HCT116 (cell line): ENCODE results near the gene DCTN1. TPM values are rescaled to one million over a fixed set of nuclear protein-coding genes. Genes with fewer than 3 reads are reported as not detected.

ENCODE experiments used
- ATAC-seq: fragments of 200-7000 bp; cut with Tn5 transposase; 2 replicates; pipeline ENCODE4 v1.9.1; 2020; ENCODE audit warnings: mild to moderate bottlenecking, moderate library complexity
- BruUV-seq: library from RNA; stranded (reverse); fragments of 400-500 nt; replicated peaks from 2 replicates; lab custom pipeline; 2021; lab: Mats Ljungman, UMichigan
- CTCF ChIA-PET: fragments of 300-600 bp; sonication (Branson Sonifier 250); formaldehyde crosslinking; loops from one replicate; lab custom pipeline; 2021; ENCODE audit warnings: antibody characterized with exemption; lab: Charles Lee
- POLR2A ChIA-PET: fragments of 300-600, 350-600 bp; sonication (Branson Sonifier 250); formaldehyde crosslinking; loops from one replicate; lab custom pipeline; 2021; ENCODE audit warnings: antibody characterized with exemption; lab: Charles Lee
- RAD21 ChIA-PET, 2 experiments: fragments of 300-600 bp; sonication (Branson Sonifier 250); formaldehyde crosslinking; loops; one replicate each; lab custom pipeline; 2023; ENCODE audit warnings: low total read pairs in 2 of 2; ENCODE audit not compliant: uncharacterized antibody in 2 of 2, unreplicated experiment in 2 of 2, low non-redundant PET in 1 of 2; lab: Charles Lee
- DNase-seq: peaks from one replicate; pipeline ENCODE4 v3.0.0-alpha.2; 2010; ENCODE audit warnings: low read depth, low spot score
- H2AFZ ChIP-seq: fragments of 200-600 bp; shearing (Covaris generic), sonication (generic); 2 replicates; pipeline ENCODE4 v1.6.1; 2017; ENCODE audit warnings: low read depth, mixed run types, mixed read lengths, antibody characterized with exemption, low read length; ENCODE audit not compliant: poor library complexity, severe bottlenecking
- H3K27ac ChIP-seq: 2 replicates; pipeline ENCODE4 v1.5.1; 2012; ENCODE audit warnings: low read depth, low read length
- H3K27me3 ChIP-seq: fragments of 200-600 bp; sonication (generic); 2 replicates; pipeline ENCODE4 v1.6.1; 2016; ENCODE audit warnings: mixed run types, low read length, mixed read lengths; ENCODE audit not compliant: insufficient read depth
- H3K36me3 ChIP-seq, 2 experiments: fragments of 200-500 bp in 1 of 2; fragments of 200-600 bp in 1 of 2; sonication (Bioruptor generic) in 1 of 2; sonication (generic) in 1 of 2; 2 replicates each; pipeline versions ENCODE4 v1.5.1 to v1.6.1; 2014 to 2016; ENCODE audit warnings: low read length in 2 of 2, inconsistent platforms in 1 of 2, mixed read lengths in 1 of 2, mixed run types in 1 of 2; ENCODE audit not compliant: insufficient read depth in 2 of 2, control insufficient read depth in 1 of 2
- H3K4me1 ChIP-seq, 2 experiments: fragments of 200-600 bp in 1 of 2; sonication (generic) in 1 of 2; 2 replicates each; pipeline versions ENCODE4 v1.5.1 to v1.6.1; 2012 to 2017; ENCODE audit warnings: low read length in 2 of 2, inconsistent platforms in 1 of 2, mild to moderate bottlenecking in 1 of 2, mixed read lengths in 1 of 2, mixed run types in 1 of 2, moderate library complexity in 1 of 2; ENCODE audit not compliant: insufficient read depth in 2 of 2, control insufficient read depth in 1 of 2
- H3K4me2 ChIP-seq: fragments of 200-600 bp; sonication (generic); 2 replicates; pipeline ENCODE4 v1.6.1; 2017; ENCODE audit warnings: mixed run types, low read length, mixed read lengths
- H3K4me3 ChIP-seq, 2 experiments: fragments of 200-600 bp in 1 of 2; sonication (generic) in 1 of 2; replicated peaks in 1 of 2; 2 replicates each; pipeline ENCODE4 v1.5.1; 2011 to 2016; ENCODE audit warnings: low read length in 2 of 2, control low read depth in 1 of 2, low read depth in 1 of 2, mild to moderate bottlenecking in 1 of 2, mixed read lengths in 1 of 2, mixed run types in 1 of 2
- H3K79me2 ChIP-seq: fragments of 200-600 bp; sonication (generic); 2 replicates; pipeline ENCODE4 v1.6.1; 2017; ENCODE audit warnings: mild to moderate bottlenecking, mixed run types, low read length, moderate library complexity, mixed read lengths; ENCODE audit not compliant: insufficient read depth
- H3K9ac ChIP-seq: fragments of 200-600 bp; sonication (generic); 2 replicates; pipeline ENCODE4 v1.6.1; 2016; ENCODE audit warnings: low read length, mixed read lengths
- H3K9me2 ChIP-seq: fragments of 200-600 bp; sonication (generic), shearing (Covaris generic); 2 replicates; pipeline ENCODE4 v1.6.1; 2017; ENCODE audit warnings: mixed run types, mild to moderate bottlenecking, moderate library complexity; ENCODE audit not compliant: insufficient read depth
- H3K9me3 ChIP-seq, 2 experiments: fragments of 200-500 bp in 1 of 2; fragments of 200-600 bp in 1 of 2; sonication (Bioruptor generic) in 1 of 2; sonication (generic) in 1 of 2; 2 replicates each; pipeline ENCODE4 v1.6.1; 2014 to 2017; ENCODE audit warnings: low read length in 2 of 2, mixed read lengths in 2 of 2, inconsistent platforms in 1 of 2, low read depth in 1 of 2, mild to moderate bottlenecking in 1 of 2, mixed run types in 1 of 2, moderate library complexity in 1 of 2; ENCODE audit not compliant: control insufficient read depth in 1 of 2, insufficient read depth in 1 of 2
- H4K20me1 ChIP-seq: fragments of 200-600 bp; sonication (generic), shearing (Covaris generic); 2 replicates; pipeline ENCODE4 v1.6.1; 2017; ENCODE audit warnings: mixed run types, mild to moderate bottlenecking, moderate library complexity; ENCODE audit not compliant: insufficient read depth
- ATF3 ChIP-seq: IDR thresholded peaks from 2 replicates; pipeline ENCODE4 v1.6.1; 2012
- CBX3 ChIP-seq: IDR thresholded peaks from 2 replicates; pipeline ENCODE4 v1.6.1; 2012; ENCODE audit warnings: low read depth
- CEBPB ChIP-seq: IDR thresholded peaks from 2 replicates; pipeline ENCODE4 v1.6.1; 2012; ENCODE audit warnings: low read depth
- ELF1 ChIP-seq: IDR thresholded peaks from 2 replicates; pipeline ENCODE4 v1.6.1; 2012; ENCODE audit warnings: low read depth, borderline replicate concordance
- EZH2 ChIP-seq: fragments of 200-600 bp; sonication (generic); IDR thresholded peaks from 2 replicates; pipeline ENCODE4 v1.6.1; 2017; ENCODE audit warnings: antibody characterized with exemption, mixed run types
- EZH2phosphoT487 ChIP-seq: fragments of 200-600 bp; IDR thresholded peaks from 2 replicates; pipeline ENCODE4 v1.6.1; 2018; ENCODE audit warnings: antibody characterized with exemption, borderline replicate concordance
- FOSL1 ChIP-seq: IDR thresholded peaks from 2 replicates; pipeline ENCODE4 v1.6.1; 2012; ENCODE audit warnings: low read depth
- JUND ChIP-seq: IDR thresholded peaks from 2 replicates; pipeline ENCODE4 v1.6.1; 2012
- POLR2A ChIP-seq: IDR thresholded peaks from 2 replicates; pipeline ENCODE4 v1.7.0; 2011; ENCODE audit warnings: borderline replicate concordance; ENCODE audit not compliant: insufficient read depth, insufficient read length; ENCODE audit errors: extremely low read depth
- POLR2AphosphoS5 ChIP-seq: IDR thresholded peaks from 2 replicates; pipeline ENCODE4 v1.6.1; 2011; ENCODE audit warnings: mild to moderate bottlenecking, low read depth, low read length, moderate library complexity
- RAD21 ChIP-seq: IDR thresholded peaks from 2 replicates; pipeline ENCODE4 v1.6.1; 2012; ENCODE audit warnings: low read depth, mild to moderate bottlenecking
- REST ChIP-seq: IDR thresholded peaks from 2 replicates; pipeline ENCODE4 v1.6.1; 2012; ENCODE audit warnings: low read depth
- SIN3A ChIP-seq: IDR thresholded peaks from 2 replicates; pipeline ENCODE4 v1.6.1; 2012; ENCODE audit warnings: low read depth
- SP1 ChIP-seq: IDR thresholded peaks from 2 replicates; pipeline ENCODE4 v1.6.1; 2012; ENCODE audit warnings: low read depth
- YY1 ChIP-seq: IDR thresholded peaks from 2 replicates; pipeline ENCODE4 v1.6.1; 2011; ENCODE audit warnings: low read length, low read depth, moderate library complexity, mild to moderate bottlenecking; ENCODE audit not compliant: insufficient replicate concordance; ENCODE audit errors: extremely low read depth
- ZBTB33 ChIP-seq: IDR thresholded peaks from 2 replicates; pipeline ENCODE4 v1.6.1; 2011; ENCODE audit warnings: mild to moderate bottlenecking, low read length, moderate library complexity; ENCODE audit not compliant: insufficient replicate concordance; ENCODE audit errors: extremely low read depth
- ZFX ChIP-seq: fragments of 450-650 bp; IDR thresholded peaks from 2 replicates; pipeline ENCODE4 v1.6.1; 2017
- ZNF274 ChIP-seq: fragments of 200-500 bp; sonication (Bioruptor generic); IDR thresholded peaks from 2 replicates; pipeline ENCODE4 v1.6.1; 2014; ENCODE audit warnings: mild to moderate bottlenecking, low read depth, low read length, inconsistent platforms
- intact Hi-C: fragments of 100-400 bp; cut with micrococcal nuclease; formaldehyde crosslinking; loops from 2 replicates; pipeline ENCODE4 v1.10.0; 2022
- total RNA-seq: library from RNA; stranded (reverse); gene quantifications from one replicate; pipeline ENCODE4 v1.2.1, GENCODE V29; 2021; ENCODE audit not compliant: unreplicated experiment

The DCTN1 gene
- total RNA-seq, 1 experiment from 2014 or later, result 129 TPM

- no TSS peak for BruUV-seq
- POLR2A ChIA-PET, result no interaction called here
- TF ChIP-seq FOSL1 (no peak), EZH2 (no peak)
Observed at GRCh38 chr2:74372674-74373073, 7.4 kb downstream of the DCTN1 start.

GRCh38 chr2:74371421-74371820 lies 8.7 kb downstream of the DCTN1 start:
- POLR2A ChIA-PET, result no interaction called here
- intact Hi-C loops, result no loop called here
- BruUV-seq, result no TSS peak
- RAD21 ChIA-PET, result no interaction called here
- no peak for DNase-seq
- Histone ChIP-seq H3K9me3 (no peaks in the 10 kb centered on the region), H3K27ac (no peak overlapping the region), H3K36me3 (peaks cover 5 to 38% of the 10 kb centered on the region in 2 experiments; a peak in 3 of 4 replicates), H3K4me2 (no peak overlapping the region), H3K27me3 (no peaks in the 10 kb centered on the region), H3K79me2 (no peaks in the 10 kb centered on the region), H3K4me1 (no peaks in the 10 kb centered on the region), H3K9ac (no peak overlapping the region), H2AFZ (no peak overlapping the region), H3K9me2 (no peaks in the 10 kb centered on the region), H4K20me1 (no peaks in the 10 kb centered on the region), H3K4me3 (no peak overlapping the region)
- CTCF ChIA-PET, result no interaction called here
- ATAC-seq, result no peak
- TF ChIP-seq CEBPB (no peak), SIN3A (no peak), ZFX (no peak), EZH2phosphoT487 (no peak), REST (no peak), POLR2A (no peak), ATF3 (no peak), POLR2AphosphoS5 (no peak), ZBTB33 (no peak), FOSL1 (no peak), SP1 (no peak), ELF1 (no peak), ZNF274 (no peak), EZH2 (no peak), RAD21 (no peak), YY1 (no peak), CBX3 (no peak), JUND (no peak)

More at GRCh38 chr2:74372674-74373073, 7.4 kb downstream of the DCTN1 start:
- no peak for DNase-seq
- intact Hi-C loops, result no loop called here
- Histone ChIP-seq H3K36me3 (peaks cover 3 to 37% of the 10 kb centered on the region in 2 experiments; a peak in 3 of 4 replicates), H3K4me2 (no peak overlapping the region), H3K79me2 (no peaks in the 10 kb centered on the region), H2AFZ (no peak overlapping the region), H3K9me2 (no peaks in the 10 kb centered on the region), H3K27ac (no peak overlapping the region), H3K9me3 (no peaks in the 10 kb centered on the region), H3K4me3 (no peak overlapping the region), H3K27me3 (no peaks in the 10 kb centered on the region), H3K4me1 (no peaks in the 10 kb centered on the region), H3K9ac (no peak overlapping the region), H4K20me1 (no peaks in the 10 kb centered on the region)
- ChIA-PET CTCF (no interaction called here), RAD21 (no interaction called here)
- ATAC-seq, result no peak
